ENCODE measurements around the gene RSPO4. TPM values are rescaled to one million over a fixed set of nuclear protein-coding genes. Genes with fewer than 3 reads are reported as not detected.

Gene RSPO4
- total RNA-seq, 2 experiments from 2014 or later, result 0.14 to 0.25 TPM

DNA sequence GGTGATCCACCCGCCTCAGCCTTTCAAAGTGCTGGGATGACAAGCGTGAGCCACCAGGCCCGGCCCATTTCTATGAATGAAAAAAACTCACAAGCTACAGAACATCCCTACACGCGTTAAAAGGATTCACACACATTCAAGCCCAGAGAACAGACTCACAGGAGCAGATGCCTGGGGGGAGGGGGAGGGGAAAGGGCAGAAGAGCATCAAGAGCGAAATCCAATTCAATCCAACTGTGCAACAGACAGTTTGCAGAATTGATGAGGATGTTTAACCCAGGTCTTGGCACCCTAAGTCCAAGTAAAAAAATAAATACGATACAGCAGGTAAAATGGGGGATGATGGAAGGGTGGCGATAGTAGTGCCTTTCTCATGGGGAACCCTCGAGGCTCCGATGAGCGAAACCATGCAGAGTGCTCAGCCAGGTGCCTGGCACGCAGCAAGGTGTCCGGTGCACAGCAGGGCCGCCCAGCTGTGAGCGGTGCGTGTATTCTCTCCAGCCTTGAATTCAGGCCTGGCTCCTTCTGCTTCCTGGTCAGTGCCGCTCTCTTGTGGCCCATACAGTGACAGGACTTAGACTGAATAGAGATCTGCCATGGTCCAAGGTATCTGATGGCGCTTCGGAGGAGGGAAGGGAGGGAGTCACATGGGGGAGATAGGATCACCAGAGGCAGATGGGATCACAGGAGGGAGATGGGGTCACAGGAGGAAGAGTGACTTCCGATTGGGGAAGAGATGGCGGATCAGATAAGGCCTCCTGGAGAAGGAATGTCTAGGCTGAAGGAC lies 50.5 kb downstream of the RSPO4 start:
- no peaks in the 10 kb centered on the region for H3K36me3 ChIP-seq (ENCODE audit: insufficient read depth, low read length)
- peaks cover 12 to 15% of the 10 kb centered on the region in 2 experiments for H3K27me3 ChIP-seq (ENCODE audit: control insufficient read depth in 1 of 2, insufficient read depth in 2 of 2, low read length in 2 of 2)
- no peak overlapping the region for H3K4me3 ChIP-seq (ENCODE audit: low read length)
- ATAC-seq (ENCODE audit: poor library complexity) (no peak), DNase-seq (no peak)
- POLR2A ChIA-PET, result interaction anchor here (0.6 kb wide), 1 partner anchor 135 kb away, joined by 3 read pairs; no protein-coding TSS in a partner anchor
- Mint-ChIP-seq H3K9me3 (no peaks in the 10 kb centered on the region), H3K27ac (no peak overlapping the region), H3K36me3 (ENCODE audit: low read depth) (no peaks in the 10 kb centered on the region), H3K27me3 (peaks cover 70% of the 10 kb centered on the region), H3K4me1 (ENCODE audit: low read depth) (peaks cover 4% of the 10 kb centered on the region), H3K4me3 (no peak overlapping the region)
- intact Hi-C loops (cut with DNase I, micrococcal nuclease), result no loop called here
- TF ChIP-seq, protein P1, sequence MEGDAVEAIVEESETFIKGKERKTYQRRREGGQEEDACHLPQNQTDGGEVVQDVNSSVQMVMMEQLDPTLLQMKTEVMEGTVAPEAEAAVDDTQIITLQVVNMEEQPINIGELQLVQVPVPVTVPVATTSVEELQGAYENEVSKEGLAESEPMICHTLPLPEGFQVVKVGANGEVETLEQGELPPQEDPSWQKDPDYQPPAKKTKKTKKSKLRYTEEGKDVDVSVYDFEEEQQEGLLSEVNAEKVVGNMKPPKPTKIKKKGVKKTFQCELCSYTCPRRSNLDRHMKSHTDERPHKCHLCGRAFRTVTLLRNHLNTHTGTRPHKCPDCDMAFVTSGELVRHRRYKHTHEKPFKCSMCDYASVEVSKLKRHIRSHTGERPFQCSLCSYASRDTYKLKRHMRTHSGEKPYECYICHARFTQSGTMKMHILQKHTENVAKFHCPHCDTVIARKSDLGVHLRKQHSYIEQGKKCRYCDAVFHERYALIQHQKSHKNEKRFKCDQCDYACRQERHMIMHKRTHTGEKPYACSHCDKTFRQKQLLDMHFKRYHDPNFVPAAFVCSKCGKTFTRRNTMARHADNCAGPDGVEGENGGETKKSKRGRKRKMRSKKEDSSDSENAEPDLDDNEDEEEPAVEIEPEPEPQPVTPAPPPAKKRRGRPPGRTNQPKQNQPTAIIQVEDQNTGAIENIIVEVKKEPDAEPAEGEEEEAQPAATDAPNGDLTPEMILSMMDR (IDR thresholded peaks at IDR 0.05), result no peak
- no peaks in the 10 kb centered on the region for H3K9me3 ChIP-seq (ENCODE audit: control insufficient read depth in 1 of 2, insufficient read depth in 1 of 2, low read length in 2 of 2)
- H3K27ac ChIP-seq (ENCODE audit: low read depth in 1 of 2, low read length in 2 of 2), result no peak overlapping the region
- CTCF ChIA-PET, result no interaction called here
- H3K4me1 ChIP-seq (ENCODE audit: insufficient read depth, low read length), result peaks cover 4% of the 10 kb centered on the region

GRCh38 chr20:949717-950116 lies 52.4 kb downstream of the RSPO4 start:
- ChIA-PET CTCF (no interaction called here), POLR2A (no interaction called here)
- no peaks in the 10 kb centered on the region for H3K9me3 Mint-ChIP-seq
- no peaks in the 10 kb centered on the region for H3K4me1 Mint-ChIP-seq (ENCODE audit: low read depth)
- Histone ChIP-seq H3K4me3 (ENCODE audit: low read length) (no peak overlapping the region), H3K36me3 (ENCODE audit: insufficient read depth, low read length) (no peaks in the 10 kb centered on the region), H3K9me3 (ENCODE audit: control insufficient read depth in 1 of 2, insufficient read depth in 1 of 2, low read length in 2 of 2) (no peaks in the 10 kb centered on the region), H3K27ac (ENCODE audit: low read depth in 1 of 2, low read length in 2 of 2) (no peak overlapping the region), H3K4me1 (ENCODE audit: insufficient read depth, low read length) (no peaks in the 10 kb centered on the region), H3K27me3 (ENCODE audit: control insufficient read depth in 1 of 2, insufficient read depth in 2 of 2, low read length in 2 of 2) (peaks cover 0 to 12% of the 10 kb centered on the region in 2 experiments)
- intact Hi-C loops (cut with DNase I, micrococcal nuclease), result no loop called here
- H3K36me3 Mint-ChIP-seq (ENCODE audit: low read depth), result no peaks in the 10 kb centered on the region
- no peak overlapping the region for H3K4me3 Mint-ChIP-seq
- DNase-seq, result no peak
- H3K27ac Mint-ChIP-seq, result no peak overlapping the region
- peaks cover 57% of the 10 kb centered on the region for H3K27me3 Mint-ChIP-seq
- TF ChIP-seq, protein P1 (IDR thresholded peaks at IDR 0.05), result no peak
- ATAC-seq (ENCODE audit: poor library complexity), result no peak

DNA sequence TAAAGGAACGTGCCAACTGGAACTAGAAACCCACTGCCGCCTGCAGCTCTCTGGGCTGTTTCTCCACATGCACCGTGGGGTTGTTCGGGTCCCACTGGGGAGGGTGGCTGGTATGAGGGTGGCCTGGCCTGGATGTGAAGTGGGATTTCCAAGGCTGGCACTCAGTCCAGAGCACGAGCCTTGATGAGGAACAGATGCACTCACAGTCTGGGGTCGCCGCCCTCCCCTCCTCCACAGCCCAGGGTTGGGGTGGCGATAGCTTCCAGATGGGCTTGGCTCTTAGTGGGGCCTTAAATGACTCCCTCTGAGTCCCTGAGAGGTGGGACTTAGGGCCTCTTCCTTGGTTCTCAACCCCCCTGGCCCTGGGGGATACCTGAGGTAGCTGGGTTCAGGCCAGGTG lies 55.3 kb downstream of the RSPO4 start:
- no peaks in the 10 kb centered on the region for H3K9me3 ChIP-seq (ENCODE audit: control insufficient read depth in 1 of 2, insufficient read depth in 1 of 2, low read length in 2 of 2)
- no peak overlapping the region for H3K4me3 Mint-ChIP-seq
- DNase-seq (no peak), ATAC-seq (ENCODE audit: poor library complexity) (no peak)
- H3K4me1 ChIP-seq (ENCODE audit: insufficient read depth, low read length), result no peaks in the 10 kb centered on the region
- H3K27me3 ChIP-seq (ENCODE audit: control insufficient read depth in 1 of 2, insufficient read depth in 2 of 2, low read length in 2 of 2), result peaks cover 0 to 10% of the 10 kb centered on the region in 2 experiments
- intact Hi-C loops (cut with DNase I, micrococcal nuclease), result no loop called here
- H3K36me3 Mint-ChIP-seq (ENCODE audit: low read depth), result no peaks in the 10 kb centered on the region
- H3K27ac Mint-ChIP-seq, result no peak overlapping the region
- no peaks in the 10 kb centered on the region for H3K9me3 Mint-ChIP-seq
- ChIA-PET CTCF (no interaction called here), POLR2A (no interaction called here)
- H3K4me1 Mint-ChIP-seq (ENCODE audit: low read depth), result no peaks in the 10 kb centered on the region
- TF ChIP-seq, protein P1 (IDR thresholded peaks at IDR 0.05), result no peak
- no peak overlapping the region for H3K27ac ChIP-seq (ENCODE audit: low read depth in 1 of 2, low read length in 2 of 2)
- no peaks in the 10 kb centered on the region for H3K36me3 ChIP-seq (ENCODE audit: insufficient read depth, low read length)
- peaks cover 34% of the 10 kb centered on the region for H3K27me3 Mint-ChIP-seq
- no peak overlapping the region for H3K4me3 ChIP-seq (ENCODE audit: low read length)
